ENCODE measurements around the gene HCFC2.

DNA sequence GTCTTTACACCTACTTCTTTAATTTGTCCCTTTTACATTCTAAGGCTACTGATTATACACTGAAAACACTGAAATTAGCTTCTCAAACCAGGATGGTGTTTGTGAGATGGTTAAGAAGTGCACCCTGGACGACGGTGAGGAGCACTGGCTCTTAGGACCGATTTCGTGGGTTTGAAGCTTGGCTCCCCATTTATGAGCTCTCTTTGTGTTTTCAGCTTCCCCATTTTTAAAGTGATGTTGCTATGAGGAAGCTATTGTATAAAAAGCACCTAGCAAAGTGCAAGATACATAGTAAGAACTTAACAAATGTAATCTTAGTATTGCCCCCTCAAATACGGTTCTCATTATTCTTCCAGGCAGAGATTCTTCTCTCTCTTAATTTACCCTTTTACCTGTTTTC lies 69.0 kb downstream of the HCFC2 start:
- TF ChIP-seq CTCF (IDR thresholded peaks at IDR 0.05; ENCODE audit: low read length) (no peak), EZH2 (IDR thresholded peaks at IDR 0.05; ENCODE audit: borderline replicate concordance, low read length) (no peak)
